IMR-90 (cell line): ENCODE data around the gene JPH3. TPM values are rescaled to one million over a fixed set of nuclear protein-coding genes. Genes with fewer than 3 reads are reported as not detected.

Experiments
- ATAC-seq: fragments of 200-7000 bp; cut with Tn5 transposase; 2 replicates; pipeline ENCODE4 v1.9.1; 2020; ENCODE audit warnings: low read depth, mild to moderate bottlenecking, moderate library complexity
- BruUV-seq: library from RNA; stranded (reverse); fragments of 400-500 nt; replicated peaks from 2 replicates; lab custom pipeline; 2021; lab: Mats Ljungman, UMichigan
- CTCF ChIA-PET: fragments of 300-600 bp; formaldehyde crosslinking; extraction: SDS; loops from one replicate; lab custom pipeline; 2021; ENCODE audit warnings: antibody characterized with exemption; lab: Yijun Ruan, JAX
- POLR2A ChIA-PET: fragments of 300-600 bp; sonication (Branson Sonifier 250); formaldehyde crosslinking; loops from one replicate; lab custom pipeline; 2022; ENCODE audit warnings: antibody characterized with exemption; ENCODE audit not compliant: unreplicated experiment; lab: Charles Lee
- DNase-seq: peaks from one replicate; pipeline ENCODE4 v3.0.0; 2013
- H2AFZ ChIP-seq: replicated peaks from 2 replicates; pipeline ENCODE3; 2013; ENCODE audit warnings: low read length, mild to moderate bottlenecking; ENCODE audit not compliant: poor library complexity
- H2AK5ac ChIP-seq: 2 replicates; pipeline ENCODE4 v1.6.1; 2013; ENCODE audit warnings: low read depth, low read length, inconsistent platforms
- H2AK9ac ChIP-seq: replicated peaks from 2 replicates; pipeline ENCODE3; 2013; ENCODE audit warnings: mild to moderate bottlenecking, low read depth, low read length, moderate library complexity; ENCODE audit not compliant: poor library complexity
- H2BK120ac ChIP-seq: 2 replicates; pipeline ENCODE4 v1.6.1; 2013; ENCODE audit warnings: low read depth, low read length, inconsistent platforms
- H2BK15ac ChIP-seq: 3 replicates; pipeline ENCODE4 v1.6.1; 2013; ENCODE audit warnings: low read depth, low read length, inconsistent platforms
- H2BK20ac ChIP-seq: 2 replicates; pipeline ENCODE4 v1.6.1; 2013; ENCODE audit warnings: low read depth, mild to moderate bottlenecking, inconsistent platforms, low read length, moderate library complexity
- H2BK5ac ChIP-seq: 2 replicates; pipeline ENCODE4 v1.6.1; 2013; ENCODE audit warnings: mild to moderate bottlenecking, low read depth, low read length, inconsistent platforms; ENCODE audit not compliant: poor library complexity, severe bottlenecking
- H3K14ac ChIP-seq: replicated peaks from 2 replicates; pipeline ENCODE4 v1.6.1; 2013; ENCODE audit warnings: low read depth, low read length, inconsistent platforms
- H3K18ac ChIP-seq: 2 replicates; pipeline ENCODE4 v1.6.1; 2013; ENCODE audit warnings: low read depth, low read length, control low read depth
- H3K23ac ChIP-seq: 2 replicates; pipeline ENCODE4 v1.6.1; 2013; ENCODE audit warnings: low read depth, low read length, inconsistent platforms
- H3K27ac ChIP-seq: 2 replicates; pipeline ENCODE4 v1.5.1; 2013; ENCODE audit warnings: mild to moderate bottlenecking, control low read depth, low read length; ENCODE audit not compliant: insufficient read depth
- H3K27me3 ChIP-seq: 2 replicates; pipeline ENCODE4 v1.6.1; 2013; ENCODE audit warnings: low read length; ENCODE audit not compliant: control insufficient read depth, insufficient read depth
- H3K36me3 ChIP-seq: 2 replicates; pipeline ENCODE4 v1.6.1; 2013; ENCODE audit warnings: low read length, mixed read lengths; ENCODE audit not compliant: control insufficient read depth, insufficient read depth
- H3K4ac ChIP-seq: 2 replicates; pipeline ENCODE4 v1.6.1; 2013; ENCODE audit warnings: low read depth, low read length, inconsistent platforms
- H3K4me1 ChIP-seq: 2 replicates; pipeline ENCODE4 v1.6.1; 2013; ENCODE audit warnings: low read length, mixed read lengths; ENCODE audit not compliant: control insufficient read depth, insufficient read depth
- H3K4me2 ChIP-seq: 2 replicates; pipeline ENCODE4 v1.6.1; 2013; ENCODE audit warnings: low read depth, mild to moderate bottlenecking, control low read depth, low read length, moderate library complexity
- H3K4me3 ChIP-seq: 2 replicates; pipeline ENCODE4 v1.5.1; 2013; ENCODE audit warnings: low read depth, mild to moderate bottlenecking, control low read depth, low read length, moderate library complexity; ENCODE audit not compliant: insufficient read depth
- H3K56ac ChIP-seq: 2 replicates; pipeline ENCODE4 v1.6.1; 2013; ENCODE audit warnings: low read length, inconsistent platforms; ENCODE audit not compliant: insufficient read depth; ENCODE audit errors: extremely low read depth
- H3K79me1 ChIP-seq, 2 experiments: 2 replicates each; pipeline ENCODE4 v1.6.1; 2013; ENCODE audit warnings: low read length in 2 of 2, inconsistent platforms in 1 of 2, low read depth in 1 of 2
- H3K9ac ChIP-seq: 2 replicates; pipeline ENCODE4 v1.6.1; 2013; ENCODE audit warnings: low read depth, low read length, control low read depth
- H3K9me1 ChIP-seq: 2 replicates; pipeline ENCODE4 v1.6.1; 2013; ENCODE audit warnings: low read length, inconsistent platforms; ENCODE audit not compliant: insufficient read depth
- H3K9me3 ChIP-seq: 2 replicates; pipeline ENCODE4 v1.6.1; 2013; ENCODE audit warnings: low read length; ENCODE audit not compliant: control insufficient read depth, insufficient read depth
- H4K20me1 ChIP-seq: 2 replicates; pipeline ENCODE4 v1.6.1; 2013; ENCODE audit warnings: low read length, inconsistent platforms; ENCODE audit not compliant: insufficient read depth
- H4K5ac ChIP-seq: 2 replicates; pipeline ENCODE4 v1.6.1; 2013; ENCODE audit warnings: mild to moderate bottlenecking, low read depth, low read length, control low read depth
- H4K8ac ChIP-seq, 2 experiments: 2 replicates each; pipeline ENCODE4 v1.6.1; 2013; ENCODE audit warnings: low read depth in 2 of 2, low read length in 2 of 2, control low read depth in 1 of 2, inconsistent platforms in 1 of 2
- H4K91ac ChIP-seq: 2 replicates; pipeline ENCODE4 v1.6.1; 2013; ENCODE audit warnings: low read depth, low read length, inconsistent platforms; ENCODE audit not compliant: insufficient read depth
- BHLHE40 ChIP-seq: fragments of 150-350 bp; IDR thresholded peaks from 2 replicates; pipeline ENCODE4 v1.6.1; 2016; ENCODE audit warnings: mild to moderate bottlenecking, low read depth, low read length
- CEBPB ChIP-seq: IDR thresholded peaks from 2 replicates; pipeline ENCODE4 v1.6.1; 2012; ENCODE audit warnings: low read depth, low read length, improper control_type of control experiment
- CHD1 ChIP-seq: IDR thresholded peaks from 2 replicates; pipeline ENCODE4 v1.6.1; 2012; ENCODE audit warnings: low read depth, low read length, improper control_type of control experiment
- FOS ChIP-seq: fragments of 150-350 bp; IDR thresholded peaks from 2 replicates; pipeline ENCODE4 v1.6.1; 2016; ENCODE audit warnings: low read depth, low read length
- MAFK ChIP-seq: IDR thresholded peaks from 2 replicates; pipeline ENCODE4 v1.6.1; 2012; ENCODE audit warnings: low read depth, low read length, improper control_type of control experiment
- MAZ ChIP-seq: IDR thresholded peaks from 2 replicates; pipeline ENCODE4 v1.6.1; 2012; ENCODE audit warnings: low read depth, mild to moderate bottlenecking, low read length, improper control_type of control experiment, moderate library complexity, borderline replicate concordance
- MXI1 ChIP-seq: IDR thresholded peaks from 2 replicates; pipeline ENCODE4 v1.6.1; 2012; ENCODE audit warnings: low read depth, mild to moderate bottlenecking, low read length, moderate library complexity, borderline replicate concordance
- NFE2L2 ChIP-seq: fragments of 150-350 bp; IDR thresholded peaks from 2 replicates; pipeline ENCODE4 v1.6.1; 2016; ENCODE audit warnings: low read depth, mild to moderate bottlenecking, low read length
- POLR2A ChIP-seq: IDR thresholded peaks from 2 replicates; pipeline ENCODE4 v1.6.1; 2012; ENCODE audit warnings: mild to moderate bottlenecking, low read depth, low read length
- RAD21 ChIP-seq: IDR thresholded peaks from 2 replicates; pipeline ENCODE4 v1.6.1; 2012; ENCODE audit warnings: low read length, improper control_type of control experiment
- RCOR1 ChIP-seq: IDR thresholded peaks from 2 replicates; pipeline ENCODE4 v1.6.1; 2012; ENCODE audit warnings: mild to moderate bottlenecking, low read length, improper control_type of control experiment; ENCODE audit not compliant: insufficient replicate concordance
- RFX5 ChIP-seq: IDR thresholded peaks from 2 replicates; pipeline ENCODE4 v1.8.0; 2012; ENCODE audit warnings: low read depth, mild to moderate bottlenecking, low read length, moderate library complexity
- SMC3 ChIP-seq: fragments of 150-350 bp; IDR thresholded peaks from 2 replicates; pipeline ENCODE4 v1.6.1; 2016; ENCODE audit warnings: low read depth, mild to moderate bottlenecking, antibody characterized with exemption, low read length, moderate library complexity
- WGBS, 2 experiments: methylation state at CpG; one replicate each; pipeline versions ENCODE4 v1.1.5 to v1.1.7; 2013; ENCODE audit warnings: missing lambda C conversion rate in 2 of 2; ENCODE audit not compliant: insufficient read length in 1 of 2; ENCODE audit errors: extremely low coverage in 2 of 2; 5-methylcytosine and 5-hydroxymethylcytosine counted together
- dilution Hi-C: fragments of 300-500 bp; cut with HindIII; formaldehyde crosslinking; loops from one replicate; pipeline ENCODE4 v1.14.3; 2018; ENCODE audit warnings: low sequenced_read_pairs; ENCODE audit not compliant: unreplicated experiment
- in situ Hi-C: fragments of 300-500 bp; cut with MboI; formaldehyde crosslinking; loops from 3 replicates; pipeline ENCODE4 v1.14.3; 2019; ENCODE audit warnings: low sequenced_read_pairs, inconsistent platforms, mixed read lengths
- intact Hi-C: fragments of 100-400 bp; cut with micrococcal nuclease; formaldehyde crosslinking; loops from 2 replicates; pipeline ENCODE4 v1.10.0; 2022
- polyA plus RNA-seq, 3 experiments: library from polyadenylated mRNA; depleted of rRNA; stranded (reverse); fragments of >200 nt; gene quantifications; 2 replicates each; pipeline ENCODE4 v1.2.3, GENCODE V29; 2012; ENCODE audit warnings: low replicate concordance in 1 of 3
- total RNA-seq: library from RNA; depleted of rRNA; stranded (reverse); fragments of >200 nt; gene quantifications from 2 replicates; pipeline ENCODE4 v1.2.3, GENCODE V29; 2012
- TF ChIP-seq, protein P1 (sequence below): conservative IDR thresholded peaks from 2 replicates; pipeline ENCODE4 v1.5.1; 2012; ENCODE audit warnings: mild to moderate bottlenecking, low read depth, low read length, improper control_type of control experiment
- TF ChIP-seq, protein P2 (sequence below): fragments of 150-350 bp; IDR thresholded peaks from 2 replicates; pipeline ENCODE4 v1.6.1; 2017; ENCODE audit warnings: mild to moderate bottlenecking, antibody characterized with exemption, low read length, low read depth
- TF ChIP-seq, protein P3 (sequence below): fragments of 150-350 bp; IDR thresholded peaks from 2 replicates; pipeline ENCODE4 v1.6.1; 2016; ENCODE audit warnings: low read depth, mild to moderate bottlenecking, low read length, moderate library complexity, borderline replicate concordance

Gene JPH3
- total and polyA plus RNA-seq, 2 of the 4 experiments (the other 2 are of a cell fraction) = 0.03 TPM; not detected in 1

DNA sequence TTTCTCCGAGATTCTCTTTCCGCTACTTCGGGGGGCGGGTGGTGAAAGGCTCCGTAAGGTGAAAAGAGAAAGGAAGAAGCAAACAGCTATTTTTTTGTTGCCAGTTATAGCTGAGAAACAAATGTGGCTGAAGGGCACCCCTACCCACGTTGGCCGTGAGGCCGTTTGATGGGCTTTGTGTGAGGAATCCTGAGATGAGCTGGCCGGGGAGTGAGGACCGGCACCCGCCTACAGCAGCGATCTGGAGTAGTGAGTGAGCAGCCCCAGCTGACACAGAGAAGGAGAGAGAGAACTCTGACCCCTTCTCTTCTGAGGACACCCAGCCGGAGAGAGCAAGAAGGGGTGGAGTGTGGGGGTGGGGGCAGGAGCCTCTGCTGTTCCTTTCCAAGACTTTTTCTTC lies 5.6 kb downstream of the JPH3 start:
- Histone ChIP-seq H3K79me1 (no peaks in the 10 kb centered on the region), H3K4me2 (no peak overlapping the region), H3K27me3 (peaks cover 48% of the 10 kb centered on the region), H3K14ac (no peak overlapping the region), H3K9me3 (0 out of 2 replicates have a peak, but pooled peaks cover 2% of the 10 kb centered on the region), H2AK5ac (no peak overlapping the region), H4K8ac (no peak overlapping the region), H2BK20ac (no peak overlapping the region), H3K23ac (no peak overlapping the region), H3K4me1 (no peaks in the 10 kb centered on the region), H2AFZ (no peak overlapping the region), H2BK15ac (no peak overlapping the region), H2AK9ac (no peak overlapping the region), H2BK120ac (no peak overlapping the region), H3K36me3 (no peaks in the 10 kb centered on the region), H3K27ac (no peak overlapping the region), H3K9me1 (no peaks in the 10 kb centered on the region), H3K9ac (no peak overlapping the region), H4K5ac (no peak overlapping the region), H4K91ac (no peak overlapping the region), H3K18ac (no peak overlapping the region), H3K56ac (no peak overlapping the region), H3K4ac (no peak overlapping the region), H4K20me1 (no peaks in the 10 kb centered on the region; the same call in 1 of the 2 replicates), H3K4me3 (no peak overlapping the region), H2BK5ac (no peak overlapping the region)
- POLR2A ChIA-PET = no interaction called here
- BruUV-seq = no TSS peak
- TF ChIP-seq POLR2A (no peak), BHLHE40 (no peak), NFE2L2 (no peak), SMC3 (no peak), RFX5 (no peak), RCOR1 (no peak), MXI1 (no peak), CHD1 (no peak), FOS (no peak), RAD21 (no peak), CEBPB (no peak), MAZ (no peak), MAFK (no peak)
- TF ChIP-seq, protein P1, sequence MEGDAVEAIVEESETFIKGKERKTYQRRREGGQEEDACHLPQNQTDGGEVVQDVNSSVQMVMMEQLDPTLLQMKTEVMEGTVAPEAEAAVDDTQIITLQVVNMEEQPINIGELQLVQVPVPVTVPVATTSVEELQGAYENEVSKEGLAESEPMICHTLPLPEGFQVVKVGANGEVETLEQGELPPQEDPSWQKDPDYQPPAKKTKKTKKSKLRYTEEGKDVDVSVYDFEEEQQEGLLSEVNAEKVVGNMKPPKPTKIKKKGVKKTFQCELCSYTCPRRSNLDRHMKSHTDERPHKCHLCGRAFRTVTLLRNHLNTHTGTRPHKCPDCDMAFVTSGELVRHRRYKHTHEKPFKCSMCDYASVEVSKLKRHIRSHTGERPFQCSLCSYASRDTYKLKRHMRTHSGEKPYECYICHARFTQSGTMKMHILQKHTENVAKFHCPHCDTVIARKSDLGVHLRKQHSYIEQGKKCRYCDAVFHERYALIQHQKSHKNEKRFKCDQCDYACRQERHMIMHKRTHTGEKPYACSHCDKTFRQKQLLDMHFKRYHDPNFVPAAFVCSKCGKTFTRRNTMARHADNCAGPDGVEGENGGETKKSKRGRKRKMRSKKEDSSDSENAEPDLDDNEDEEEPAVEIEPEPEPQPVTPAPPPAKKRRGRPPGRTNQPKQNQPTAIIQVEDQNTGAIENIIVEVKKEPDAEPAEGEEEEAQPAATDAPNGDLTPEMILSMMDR = no peak
- TF ChIP-seq, protein P2, sequence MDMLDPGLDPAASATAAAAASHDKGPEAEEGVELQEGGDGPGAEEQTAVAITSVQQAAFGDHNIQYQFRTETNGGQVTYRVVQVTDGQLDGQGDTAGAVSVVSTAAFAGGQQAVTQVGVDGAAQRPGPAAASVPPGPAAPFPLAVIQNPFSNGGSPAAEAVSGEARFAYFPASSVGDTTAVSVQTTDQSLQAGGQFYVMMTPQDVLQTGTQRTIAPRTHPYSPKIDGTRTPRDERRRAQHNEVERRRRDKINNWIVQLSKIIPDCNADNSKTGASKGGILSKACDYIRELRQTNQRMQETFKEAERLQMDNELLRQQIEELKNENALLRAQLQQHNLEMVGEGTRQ = no peak
- TF ChIP-seq, protein P3, sequence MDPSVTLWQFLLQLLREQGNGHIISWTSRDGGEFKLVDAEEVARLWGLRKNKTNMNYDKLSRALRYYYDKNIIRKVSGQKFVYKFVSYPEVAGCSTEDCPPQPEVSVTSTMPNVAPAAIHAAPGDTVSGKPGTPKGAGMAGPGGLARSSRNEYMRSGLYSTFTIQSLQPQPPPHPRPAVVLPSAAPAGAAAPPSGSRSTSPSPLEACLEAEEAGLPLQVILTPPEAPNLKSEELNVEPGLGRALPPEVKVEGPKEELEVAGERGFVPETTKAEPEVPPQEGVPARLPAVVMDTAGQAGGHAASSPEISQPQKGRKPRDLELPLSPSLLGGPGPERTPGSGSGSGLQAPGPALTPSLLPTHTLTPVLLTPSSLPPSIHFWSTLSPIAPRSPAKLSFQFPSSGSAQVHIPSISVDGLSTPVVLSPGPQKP = no peak
- intact Hi-C loops = loop anchor here (1.0 kb wide), 1 partner anchor 53 kb away; no protein-coding TSS in a partner anchor
- no CpG with 5 or more reads among the region's 13 CpGs for WGBS, 2 experiments
- dilution Hi-C loops = no loop called here
- CTCF ChIA-PET = no interaction called here
- ATAC-seq = no peak
- DNase-seq = no peak
- in situ Hi-C loops = no loop called here
